PC-3 (cell line): Measurements from ENCODE around the gene PDGFRA. TPM values are rescaled to one million over a fixed set of nuclear protein-coding genes. Genes with fewer than 3 reads are reported as not detected.
A peak's percentile ranks its signal among the peaks of the same experiment; 100 is the strongest.
"Not testable (repeated sequence)": the region's sequence is repeated elsewhere in the genome, so short reads cannot be mapped to it uniquely, and the experiment has no call there.

Source experiments
- ATAC-seq: fragments of 200-7000 bp; cut with Tn5 transposase; 2 replicates; pipeline ENCODE4 v1.9.1; 2020; ENCODE audit warnings: mild to moderate bottlenecking, moderate library complexity
- BruUV-seq: library from RNA; stranded (reverse); fragments of 400-500 nt; replicated peaks from 2 replicates; lab custom pipeline; 2021; lab: Mats Ljungman, UMichigan
- CTCF ChIA-PET: fragments of 300-600 bp; sonication (Branson Sonifier 250); formaldehyde crosslinking; loops from one replicate; lab custom pipeline; 2022; ENCODE audit warnings: antibody characterized with exemption; lab: Charles Lee
- POLR2A ChIA-PET: fragments of 300-600 bp; sonication (Branson Sonifier 250); formaldehyde crosslinking; loops from one replicate; lab custom pipeline; 2022; ENCODE audit warnings: antibody characterized with exemption; ENCODE audit not compliant: unreplicated experiment; lab: Charles Lee
- DNase-seq: peaks from one replicate; pipeline ENCODE4 v3.0.0-alpha.2; 2015
- H2AFZ ChIP-seq: fragments of 300-600 bp; sonication (generic); 2 replicates; pipeline ENCODE4 v1.6.0; 2016; ENCODE audit warnings: antibody characterized with exemption, low read length
- H3F3A ChIP-seq: fragments of 300-600 bp; sonication (generic); one replicate; pipeline ENCODE4 v1.6.0; 2017; ENCODE audit warnings: antibody characterized with exemption, low read length, control low read depth, mild to moderate bottlenecking; ENCODE audit not compliant: unreplicated experiment
- H3K27ac ChIP-seq: fragments of 300-600 bp; sonication (generic); 2 replicates; pipeline ENCODE4 v1.5.1; 2016; ENCODE audit warnings: mild to moderate bottlenecking, low read length
- H3K27me3 ChIP-seq: fragments of 300-600 bp; sonication (generic); 2 replicates; pipeline ENCODE4 v1.6.1; 2016; ENCODE audit warnings: low read length, mixed read lengths
- H3K36me3 ChIP-seq: fragments of 300-600 bp; sonication (generic); 2 replicates; pipeline ENCODE4 v1.6.1; 2016; ENCODE audit warnings: low read depth, mixed run types, low read length, mixed read lengths
- H3K4me1 ChIP-seq: fragments of 300-600 bp; sonication (generic); 2 replicates; pipeline ENCODE4 v1.5.1; 2016; ENCODE audit warnings: low read length; ENCODE audit not compliant: insufficient read depth
- H3K4me2 ChIP-seq: fragments of 300-600 bp; sonication (generic); 2 replicates; pipeline ENCODE4 v1.6.0; 2016; ENCODE audit warnings: low read length
- H3K4me3 ChIP-seq: fragments of 300-600 bp; sonication (generic); 2 replicates; pipeline ENCODE4 v1.5.1; 2016; ENCODE audit warnings: mild to moderate bottlenecking, low read length, mixed read lengths
- H3K79me2 ChIP-seq: fragments of 300-600 bp; sonication (generic); 2 replicates; pipeline ENCODE4 v1.6.1; 2017; ENCODE audit warnings: low read length, mixed read lengths
- H3K9ac ChIP-seq: fragments of 300-600 bp; sonication (generic); 2 replicates; pipeline ENCODE4 v1.6.0; 2016; ENCODE audit warnings: mild to moderate bottlenecking, low read length
- H3K9me2 ChIP-seq: fragments of 300-600 bp; sonication (generic); replicated peaks from 2 replicates; pipeline ENCODE4 v1.6.1; 2016; ENCODE audit warnings: mixed run types, low read length, mixed read lengths
- H3K9me3 ChIP-seq: fragments of 300-600 bp; sonication (generic); 2 replicates; pipeline ENCODE4 v1.6.1; 2016; ENCODE audit warnings: low read length, mixed read lengths
- H4K20me1 ChIP-seq: fragments of 300-600 bp; sonication (generic); 2 replicates; pipeline ENCODE4 v1.6.1; 2016; ENCODE audit warnings: low read length, mixed read lengths
- EZH2 ChIP-seq: fragments of 300-600 bp; sonication (generic); IDR thresholded peaks from one replicate; pipeline ENCODE4 v1.6.1; 2017; ENCODE audit warnings: antibody characterized with exemption, mild to moderate bottlenecking, low read length; ENCODE audit not compliant: unreplicated experiment
- intact Hi-C: fragments of 100-400 bp; cut with micrococcal nuclease; formaldehyde crosslinking; loops from 2 replicates; pipeline ENCODE4 v1.9.0; 2023
- total RNA-seq: library from RNA; depleted of rRNA; stranded (reverse); fragments of >200 nt; gene quantifications from 2 replicates; pipeline ENCODE4 v1.2.3, GENCODE V29; 2014
- TF ChIP-seq, protein P1 (sequence below): fragments of 300-600 bp; sonication (generic); conservative IDR thresholded peaks from 2 replicates; pipeline ENCODE4 v1.5.1; 2017; ENCODE audit warnings: antibody characterized with exemption, low read depth, mild to moderate bottlenecking, low read length

The PDGFRA gene
- total RNA-seq, 1 experiment from 2014 or later: 1.1 TPM

DNA sequence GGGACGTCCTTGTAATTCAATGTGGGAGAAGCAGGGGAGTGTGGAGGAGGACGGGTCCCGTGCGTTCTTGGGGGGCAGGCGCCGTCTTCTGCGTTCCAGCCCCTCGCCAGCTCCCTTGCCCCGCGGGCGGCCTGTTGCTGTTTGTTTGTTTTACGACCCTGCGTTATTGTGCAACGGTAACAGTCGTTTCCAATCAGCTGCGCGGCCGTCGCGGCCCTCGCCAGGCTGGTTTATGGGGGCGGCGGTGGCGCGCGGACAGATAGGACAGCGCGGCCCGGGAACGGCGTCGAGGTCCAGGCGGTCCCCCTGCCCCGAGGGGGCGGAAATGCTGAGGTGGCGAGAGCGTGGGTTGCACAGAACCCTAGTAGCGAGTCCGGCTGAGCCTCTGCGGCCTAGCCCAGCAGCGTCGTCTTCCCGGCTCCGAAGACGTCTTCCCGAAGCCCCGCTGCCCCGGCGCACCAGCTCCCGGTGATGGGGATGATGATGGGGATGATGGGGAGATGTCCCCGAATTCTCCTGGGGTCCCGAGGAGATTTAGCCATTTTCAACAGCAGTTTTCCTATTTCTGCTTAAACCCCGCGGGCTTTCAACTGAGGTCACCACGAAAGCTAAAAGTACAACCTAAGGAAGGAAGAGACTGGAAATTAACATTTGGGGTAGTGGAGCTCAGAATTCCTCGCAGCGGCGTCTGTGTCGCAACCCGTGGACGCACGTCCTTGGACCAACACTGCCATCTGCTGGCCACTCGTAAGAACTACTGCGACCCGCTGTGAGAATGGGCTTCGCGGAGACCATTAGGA, 4.8 kb downstream of the PDGFRA start:
- POLR2A ChIA-PET: interaction anchor here (0.6 kb wide), 1 partner anchor 44 kb away, joined by 3 read pairs; no protein-coding TSS in a partner anchor
- peak overlapping the region; percentile 83 for H3K4me2 ChIP-seq
- ATAC-seq (peak; percentile 45), DNase-seq (peak; percentile 92)
- peaks cover 25% of the 10 kb centered on the region for H3K4me1 ChIP-seq
- H3K9me2 ChIP-seq: no peaks in the 10 kb centered on the region
- H4K20me1 ChIP-seq: no peaks in the 10 kb centered on the region
- 0 out of 2 replicates have a peak, but pooled peaks cover under 1% of the 10 kb centered on the region for H3K9me3 ChIP-seq
- H3K27me3 ChIP-seq: peaks cover 32% of the 10 kb centered on the region
- H3K36me3 ChIP-seq: no peaks in the 10 kb centered on the region
- H3F3A ChIP-seq: no peaks in the 10 kb centered on the region
- intact Hi-C loops: loop anchor here (1.0 to 10.0 kb wide), 13 partner anchors 326 to 1689 kb away; no protein-coding TSS in a partner anchor
- no peak overlapping the region for H3K27ac ChIP-seq
- H3K79me2 ChIP-seq: no peaks in the 10 kb centered on the region
- no peak overlapping the region for H3K9ac ChIP-seq
- peak overlapping the region; percentile 67 for H3K4me3 ChIP-seq
- peak overlapping the region; percentile 83 for H2AFZ ChIP-seq
- CTCF ChIA-PET: interaction anchor here (0.5 to 2.4 kb wide), 37 partner anchors 12 to 1999 kb away, joined by 3 to 28 read pairs (median 4); no protein-coding TSS in a partner anchor
- no TSS peak for BruUV-seq
- TF ChIP-seq EZH2: no peak
- TF ChIP-seq, protein P1, sequence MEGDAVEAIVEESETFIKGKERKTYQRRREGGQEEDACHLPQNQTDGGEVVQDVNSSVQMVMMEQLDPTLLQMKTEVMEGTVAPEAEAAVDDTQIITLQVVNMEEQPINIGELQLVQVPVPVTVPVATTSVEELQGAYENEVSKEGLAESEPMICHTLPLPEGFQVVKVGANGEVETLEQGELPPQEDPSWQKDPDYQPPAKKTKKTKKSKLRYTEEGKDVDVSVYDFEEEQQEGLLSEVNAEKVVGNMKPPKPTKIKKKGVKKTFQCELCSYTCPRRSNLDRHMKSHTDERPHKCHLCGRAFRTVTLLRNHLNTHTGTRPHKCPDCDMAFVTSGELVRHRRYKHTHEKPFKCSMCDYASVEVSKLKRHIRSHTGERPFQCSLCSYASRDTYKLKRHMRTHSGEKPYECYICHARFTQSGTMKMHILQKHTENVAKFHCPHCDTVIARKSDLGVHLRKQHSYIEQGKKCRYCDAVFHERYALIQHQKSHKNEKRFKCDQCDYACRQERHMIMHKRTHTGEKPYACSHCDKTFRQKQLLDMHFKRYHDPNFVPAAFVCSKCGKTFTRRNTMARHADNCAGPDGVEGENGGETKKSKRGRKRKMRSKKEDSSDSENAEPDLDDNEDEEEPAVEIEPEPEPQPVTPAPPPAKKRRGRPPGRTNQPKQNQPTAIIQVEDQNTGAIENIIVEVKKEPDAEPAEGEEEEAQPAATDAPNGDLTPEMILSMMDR: peak; percentile 89

DNA sequence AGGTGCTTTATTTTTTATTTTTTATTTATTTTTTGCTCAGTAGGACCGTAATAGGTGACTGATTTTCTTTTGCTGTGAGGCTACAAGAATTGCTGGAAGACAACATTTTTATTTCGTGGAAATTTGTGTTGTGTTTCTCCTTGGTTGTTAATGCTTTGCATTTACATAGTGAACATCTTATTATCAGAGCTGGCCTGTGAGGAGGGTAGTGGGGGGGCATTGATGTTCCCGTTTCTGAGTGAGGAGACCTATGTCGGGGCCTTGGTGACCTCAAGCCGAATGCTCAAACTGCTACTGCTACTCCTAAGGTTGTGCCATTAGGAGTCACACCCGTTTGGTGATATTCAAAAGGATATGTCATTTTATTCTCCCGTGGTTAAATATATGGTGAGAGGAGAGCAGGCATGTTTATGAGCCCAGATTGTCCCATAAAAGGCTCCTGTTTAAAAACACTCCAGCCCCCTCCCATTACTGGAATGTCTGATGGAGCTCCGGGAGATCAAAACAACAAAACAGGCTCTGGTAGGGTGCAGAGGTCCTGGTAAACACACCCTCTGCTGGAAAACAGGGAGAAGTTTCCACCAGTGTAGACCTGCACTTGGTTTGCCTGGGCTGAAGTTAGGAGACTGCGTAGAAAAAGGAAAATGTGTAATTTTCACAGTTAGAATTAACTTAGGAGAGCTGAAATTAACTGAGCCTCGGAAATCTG, 5.6 kb downstream of the PDGFRA start:
- H2AFZ ChIP-seq: peak overlapping the region; percentile 54
- peak overlapping the region; percentile 67 for H3K4me3 ChIP-seq
- H4K20me1 ChIP-seq: no peaks in the 10 kb centered on the region
- H3F3A ChIP-seq: no peaks in the 10 kb centered on the region
- peaks cover 25% of the 10 kb centered on the region for H3K27me3 ChIP-seq
- ATAC-seq: peak; percentile 29
- H3K27ac ChIP-seq: no peak overlapping the region
- TF ChIP-seq, protein P1: peak; percentile 4
- TF ChIP-seq EZH2: no peak
- ChIA-PET CTCF (interaction anchor here (0.5 to 2.4 kb wide), 20 partner anchors 16 to 2000 kb away, joined by 3 to 28 read pairs (median 4); no protein-coding TSS in a partner anchor), POLR2A (interaction anchor here (0.6 kb wide), 1 partner anchor 43 kb away, joined by 3 read pairs; no protein-coding TSS in a partner anchor)
- no peaks in the 10 kb centered on the region for H3K36me3 ChIP-seq
- no peak for DNase-seq
- peak overlapping the region; percentile 83 for H3K4me2 ChIP-seq
- H3K9me2 ChIP-seq: no peaks in the 10 kb centered on the region
- peaks cover 24% of the 10 kb centered on the region for H3K4me1 ChIP-seq
- H3K79me2 ChIP-seq: no peaks in the 10 kb centered on the region
- no TSS peak for BruUV-seq
- 0 out of 2 replicates have a peak, but pooled peaks cover 7% of the 10 kb centered on the region for H3K9me3 ChIP-seq
- no peak overlapping the region for H3K9ac ChIP-seq
- intact Hi-C loops: loop anchor here (1.0 to 10.0 kb wide), 12 partner anchors 454 to 1690 kb away; no protein-coding TSS in a partner anchor

DNA sequence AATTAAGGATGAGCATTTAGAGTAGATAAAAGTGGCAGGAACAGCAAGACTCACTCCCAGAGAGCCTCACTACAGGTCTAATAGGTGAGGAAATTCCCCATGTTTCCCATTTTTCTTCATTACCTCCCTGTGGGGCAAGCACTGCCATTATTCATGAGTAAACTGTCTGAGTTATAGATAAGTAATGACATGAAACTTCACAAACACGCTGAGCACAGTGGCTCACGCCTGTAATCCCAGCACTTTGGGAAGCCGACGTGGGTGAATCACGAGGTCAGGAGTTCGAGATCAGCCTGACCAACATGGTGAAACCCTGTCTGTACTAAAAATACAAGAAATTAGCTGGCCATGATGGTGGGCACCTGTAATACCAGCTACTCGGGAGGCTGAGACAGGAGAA, 7.2 kb downstream of the PDGFRA start:
- ATAC-seq, H3K79me2 ChIP-seq, H4K20me1 ChIP-seq, DNase-seq, H3K27me3 ChIP-seq, H3F3A ChIP-seq, CTCF ChIA-PET, H3K4me3 ChIP-seq, H3K4me1 ChIP-seq, POLR2A ChIA-PET, H3K9me2 ChIP-seq, H3K9ac ChIP-seq, H2AFZ ChIP-seq, BruUV-seq, H3K27ac ChIP-seq, H3K36me3 ChIP-seq, H3K4me2 ChIP-seq: not testable (repeated sequence)
- peaks cover 19% of the 10 kb centered on the region for H3K9me3 ChIP-seq
- intact Hi-C loops: loop anchor here (10.0 kb wide), 2 partner anchors 782 to 1572 kb away; no protein-coding TSS in a partner anchor
